Osteoblast (primary cell): ENCODE results near the gene HHAT. TPM values are rescaled to one million over a fixed set of nuclear protein-coding genes. Genes with fewer than 3 reads are reported as not detected.

Experiments
- DNase-seq: peaks from one replicate; pipeline ENCODE4 v3.0.0; 2011; ENCODE audit warnings: low spot score, mixed read lengths; ENCODE audit not compliant: insufficient read length; ENCODE audit errors: missing footprints
- H2AFZ ChIP-seq: 2 replicates; pipeline ENCODE4 v1.6.0; 2011; ENCODE audit warnings: mild to moderate bottlenecking, low read length
- H3K27ac ChIP-seq: 2 replicates; pipeline ENCODE4 v1.5.1; 2011; ENCODE audit warnings: mild to moderate bottlenecking, low read depth, low read length, moderate library complexity
- H3K27me3 ChIP-seq: 2 replicates; pipeline ENCODE4 v1.6.0; 2012; ENCODE audit warnings: mild to moderate bottlenecking, control low read depth, inconsistent platforms, low read length, moderate library complexity; ENCODE audit not compliant: insufficient read depth
- H3K36me3 ChIP-seq: 2 replicates; pipeline ENCODE4 v1.5.1; 2011; ENCODE audit warnings: mild to moderate bottlenecking, low read length, control low read depth, moderate library complexity; ENCODE audit not compliant: insufficient read depth
- H3K4me1 ChIP-seq: 2 replicates; pipeline ENCODE4 v1.5.1; 2011; ENCODE audit warnings: mild to moderate bottlenecking, low read length, control low read depth, moderate library complexity; ENCODE audit not compliant: insufficient read depth
- H3K4me2 ChIP-seq: 2 replicates; pipeline ENCODE4 v1.6.0; 2011; ENCODE audit warnings: mild to moderate bottlenecking, low read length; ENCODE audit not compliant: insufficient read depth
- H3K4me3 ChIP-seq: fragments of 200-600 bp; sonication (generic); 3 replicates; pipeline ENCODE4 v1.5.1; 2012; ENCODE audit warnings: mild to moderate bottlenecking, low read length, inconsistent platforms; ENCODE audit not compliant: insufficient read depth
- H3K79me2 ChIP-seq: 2 replicates; pipeline ENCODE4 v1.6.0; 2012; ENCODE audit warnings: mild to moderate bottlenecking, low read length, control low read depth, inconsistent platforms; ENCODE audit not compliant: insufficient read depth
- H3K9me3 ChIP-seq: 2 replicates; pipeline ENCODE4 v1.5.1; 2011; ENCODE audit warnings: low read depth, low read length, control low read depth
- H4K20me1 ChIP-seq: 2 replicates; pipeline ENCODE4 v1.6.0; 2012; ENCODE audit warnings: mild to moderate bottlenecking, low read length, control low read depth; ENCODE audit not compliant: insufficient read depth
- total RNA-seq: library from RNA; depleted of rRNA; stranded (reverse); fragments of >200 nt; gene quantifications from 2 replicates; pipeline ENCODE4 v1.2.3, GENCODE V29; 2012
- TF ChIP-seq, protein P1 (sequence below): IDR thresholded peaks from 2 replicates; pipeline ENCODE4 v1.5.1; 2011; ENCODE audit warnings: mild to moderate bottlenecking, low read depth, low read length, moderate library complexity; ENCODE audit errors: extremely low read depth

The HHAT gene
- total RNA-seq, 1 donor, result 5.1 TPM

DNA sequence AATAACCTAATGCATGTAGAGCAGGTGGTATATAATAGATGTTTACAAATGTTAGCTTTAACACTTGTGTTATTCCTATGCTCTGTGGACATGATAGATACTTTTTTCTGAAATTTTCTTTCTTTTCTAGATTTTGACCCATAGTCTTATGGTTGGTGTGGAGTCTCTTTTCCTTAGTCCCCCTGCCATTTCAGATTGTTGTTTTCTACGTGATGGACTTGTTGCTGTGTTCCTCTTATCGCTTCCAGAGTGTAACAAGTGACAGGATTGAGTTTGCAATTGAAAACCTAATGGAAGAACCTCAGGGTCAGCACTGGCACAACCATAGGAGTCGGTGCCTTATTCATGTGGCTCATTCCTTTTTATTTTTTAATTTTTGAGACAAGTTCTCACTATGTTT, 136.4 kb downstream of the HHAT start:
- Histone ChIP-seq H3K27me3 (no peaks in the 10 kb centered on the region), H3K4me2 (no peak overlapping the region), H3K27ac (no peak overlapping the region), H3K36me3 (no peaks in the 10 kb centered on the region), H3K79me2 (no peaks in the 10 kb centered on the region), H3K4me1 (no peaks in the 10 kb centered on the region), H4K20me1 (no peaks in the 10 kb centered on the region), H3K9me3 (no peaks in the 10 kb centered on the region), H2AFZ (no peak overlapping the region), H3K4me3 (no peak overlapping the region)
- TF ChIP-seq, protein P1, sequence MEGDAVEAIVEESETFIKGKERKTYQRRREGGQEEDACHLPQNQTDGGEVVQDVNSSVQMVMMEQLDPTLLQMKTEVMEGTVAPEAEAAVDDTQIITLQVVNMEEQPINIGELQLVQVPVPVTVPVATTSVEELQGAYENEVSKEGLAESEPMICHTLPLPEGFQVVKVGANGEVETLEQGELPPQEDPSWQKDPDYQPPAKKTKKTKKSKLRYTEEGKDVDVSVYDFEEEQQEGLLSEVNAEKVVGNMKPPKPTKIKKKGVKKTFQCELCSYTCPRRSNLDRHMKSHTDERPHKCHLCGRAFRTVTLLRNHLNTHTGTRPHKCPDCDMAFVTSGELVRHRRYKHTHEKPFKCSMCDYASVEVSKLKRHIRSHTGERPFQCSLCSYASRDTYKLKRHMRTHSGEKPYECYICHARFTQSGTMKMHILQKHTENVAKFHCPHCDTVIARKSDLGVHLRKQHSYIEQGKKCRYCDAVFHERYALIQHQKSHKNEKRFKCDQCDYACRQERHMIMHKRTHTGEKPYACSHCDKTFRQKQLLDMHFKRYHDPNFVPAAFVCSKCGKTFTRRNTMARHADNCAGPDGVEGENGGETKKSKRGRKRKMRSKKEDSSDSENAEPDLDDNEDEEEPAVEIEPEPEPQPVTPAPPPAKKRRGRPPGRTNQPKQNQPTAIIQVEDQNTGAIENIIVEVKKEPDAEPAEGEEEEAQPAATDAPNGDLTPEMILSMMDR, result no peak
- no peak for DNase-seq

DNA sequence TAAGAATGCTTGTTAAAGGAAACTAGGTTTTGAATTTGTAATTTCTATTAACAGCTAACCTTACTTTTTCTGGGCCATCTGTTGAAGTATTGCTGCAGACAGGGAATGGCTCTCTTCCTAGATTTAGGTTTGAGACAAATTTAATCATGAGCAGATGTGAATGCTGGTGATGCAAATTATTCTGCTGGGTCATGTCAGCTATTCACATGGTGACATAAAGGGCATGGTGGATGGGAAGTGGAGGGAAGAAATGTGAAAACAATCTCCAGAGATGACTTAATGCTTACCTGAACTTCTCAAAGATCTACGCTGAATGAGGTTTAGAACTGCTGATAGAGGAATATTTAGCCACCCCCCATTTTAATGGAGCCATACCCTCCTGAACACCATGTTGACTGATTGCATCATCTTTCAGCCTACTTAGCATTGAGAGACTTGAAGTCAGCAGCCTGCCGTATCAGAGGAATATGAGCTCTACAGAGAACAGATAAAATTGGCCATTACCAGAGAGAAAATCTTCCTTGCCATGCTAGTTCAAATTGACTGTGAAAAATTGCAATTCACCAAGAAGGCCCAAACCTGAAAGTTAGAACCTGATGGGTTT, 138.8 kb downstream of the HHAT start:
- Histone ChIP-seq H3K4me2 (no peak overlapping the region), H3K27me3 (no peaks in the 10 kb centered on the region), H3K4me3 (no peak overlapping the region), H3K4me1 (no peaks in the 10 kb centered on the region), H2AFZ (no peak overlapping the region), H4K20me1 (no peaks in the 10 kb centered on the region), H3K27ac (no peak overlapping the region), H3K9me3 (no peaks in the 10 kb centered on the region), H3K36me3 (no peaks in the 10 kb centered on the region), H3K79me2 (no peaks in the 10 kb centered on the region)
- TF ChIP-seq, protein P1, result no peak
- no peak for DNase-seq

GRCh38 chr1:210469441-210469840, 140.7 kb downstream of the HHAT start:
- H3K4me2 ChIP-seq, result no peak overlapping the region
- no peaks in the 10 kb centered on the region for H3K9me3 ChIP-seq
- no peaks in the 10 kb centered on the region for H3K4me1 ChIP-seq
- no peak overlapping the region for H3K27ac ChIP-seq
- H3K79me2 ChIP-seq, result no peaks in the 10 kb centered on the region
- no peaks in the 10 kb centered on the region for H3K27me3 ChIP-seq
- TF ChIP-seq, protein P1, result no peak
- no peaks in the 10 kb centered on the region for H4K20me1 ChIP-seq
- H3K4me3 ChIP-seq, result no peak overlapping the region
- no peaks in the 10 kb centered on the region for H3K36me3 ChIP-seq
- no peak for DNase-seq
- H2AFZ ChIP-seq, result no peak overlapping the region

DNA sequence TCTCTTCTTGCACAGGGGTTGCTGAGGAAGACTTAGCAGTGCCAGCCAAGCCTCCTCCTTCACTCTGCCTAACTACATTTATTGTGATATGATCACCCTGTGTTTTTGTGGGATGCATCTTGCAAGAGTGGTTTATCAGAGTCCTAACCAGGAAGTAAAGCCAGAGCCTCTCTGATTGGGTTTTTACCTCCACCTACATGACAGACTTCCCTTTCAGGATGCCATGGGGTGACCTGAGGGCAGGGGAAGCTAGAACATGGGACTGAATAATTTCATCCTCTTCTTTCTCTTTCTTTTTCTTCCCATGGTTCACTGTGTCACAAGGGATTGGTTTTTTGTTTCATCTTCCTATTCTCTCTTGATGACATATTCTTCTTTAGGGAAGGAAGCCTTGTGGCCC, 146.6 kb downstream of the HHAT start:
- no peak overlapping the region for H3K27ac ChIP-seq
- no peaks in the 10 kb centered on the region for H4K20me1 ChIP-seq
- H3K4me1 ChIP-seq, result peaks cover 5% of the 10 kb centered on the region
- no peaks in the 10 kb centered on the region for H3K27me3 ChIP-seq
- no peaks in the 10 kb centered on the region for H3K79me2 ChIP-seq
- no peak for DNase-seq
- TF ChIP-seq, protein P1, result no peak
- no peak overlapping the region for H3K4me3 ChIP-seq
- H3K36me3 ChIP-seq, result no peaks in the 10 kb centered on the region
- H3K4me2 ChIP-seq, result no peak overlapping the region
- H3K9me3 ChIP-seq, result no peaks in the 10 kb centered on the region
- no peak overlapping the region for H2AFZ ChIP-seq
